KOPT-K1 (cell line): Measurements from ENCODE around the gene NDC80.

ENCODE experiments used
- H3K27ac ChIP-seq: fragments of 200-600 bp; sonication (generic); 2 replicates; pipeline ENCODE4 v1.5.1; 2016; ENCODE audit warnings: antibody characterized with exemption, mild to moderate bottlenecking, low read depth, low read length; ENCODE audit not compliant: poor library complexity, severe bottlenecking
- H3K36me3 ChIP-seq: fragments of 200-600 bp; sonication (generic); 2 replicates; pipeline ENCODE4 v1.5.1; 2017; ENCODE audit warnings: antibody characterized with exemption, mild to moderate bottlenecking, low read length, moderate library complexity; ENCODE audit not compliant: insufficient read depth
- H3K9me3 ChIP-seq: fragments of 200-600 bp; sonication (generic); 2 replicates; pipeline ENCODE4 v1.5.1; 2017; ENCODE audit warnings: antibody characterized with exemption, low read length, mild to moderate bottlenecking; ENCODE audit not compliant: insufficient read depth, poor library complexity, severe bottlenecking

The NDC80 gene

GRCh38 chr18:2572892-2573291 lies 1.5 kb downstream of the NDC80 start:
- Histone ChIP-seq H3K27ac (peak overlapping the region; percentile 94), H3K36me3 (peaks cover 35% of the 10 kb centered on the region)

GRCh38 chr18:2573408-2573807 lies 2.1 kb downstream of the NDC80 start:
- peak overlapping the region; percentile 94 for H3K27ac ChIP-seq
- peaks cover 40% of the 10 kb centered on the region for H3K36me3 ChIP-seq
- H3K9me3 ChIP-seq: no peaks in the 10 kb centered on the region

More at GRCh38 chr18:2572892-2573291, 1.5 kb downstream of the NDC80 start:
- no peaks in the 10 kb centered on the region for H3K9me3 ChIP-seq

GRCh38 chr18:2587788-2588187 lies 16.4 kb downstream of the NDC80 start:
- Histone ChIP-seq H3K36me3 (peaks cover 96% of the 10 kb centered on the region), H3K27ac (peak overlapping the region; percentile 73), H3K9me3 (no peaks in the 10 kb centered on the region)

- Histone ChIP-seq H3K27ac (peak overlapping the region; percentile 73), H3K36me3 (peaks cover 96% of the 10 kb centered on the region), H3K9me3 (no peaks in the 10 kb centered on the region)
Observed at GRCh38 chr18:2588666-2589344, 17.4 kb downstream of the NDC80 start.

GRCh38 chr18:2589345-2590068 lies 18.1 kb downstream of the NDC80 start:
- Histone ChIP-seq H3K9me3 (no peaks in the 10 kb centered on the region), H3K36me3 (peaks cover 98% of the 10 kb centered on the region), H3K27ac (peak overlapping the region; percentile 73)

- peaks cover 98% of the 10 kb centered on the region for H3K36me3 ChIP-seq
- peaks cover 7% of the 10 kb centered on the region for H3K9me3 ChIP-seq
- H3K27ac ChIP-seq: peak overlapping the region; percentile 73
Observed at GRCh38 chr18:2590303-2590702, 18.9 kb downstream of the NDC80 start.

GRCh38 chr18:2597639-2598038 lies 26.3 kb downstream of the NDC80 start:
- Histone ChIP-seq H3K36me3 (peaks cover 92% of the 10 kb centered on the region), H3K9me3 (peaks cover 16% of the 10 kb centered on the region), H3K27ac (no peak overlapping the region)

- Histone ChIP-seq H3K36me3 (peaks cover 86% of the 10 kb centered on the region), H3K9me3 (no peaks in the 10 kb centered on the region), H3K27ac (peak overlapping the region; percentile 2)
Observed at GRCh38 chr18:2602844-2603243, 31.5 kb downstream of the NDC80 start.

GRCh38 chr18:2606335-2606734 lies 35.0 kb downstream of the NDC80 start:
- Histone ChIP-seq H3K27ac (peak overlapping the region; percentile 68), H3K36me3 (peaks cover 85% of the 10 kb centered on the region), H3K9me3 (no peaks in the 10 kb centered on the region)

- no peaks in the 10 kb centered on the region for H3K9me3 ChIP-seq
- H3K36me3 ChIP-seq: peaks cover 84% of the 10 kb centered on the region
- no peak overlapping the region for H3K27ac ChIP-seq
Observed at GRCh38 chr18:2609604-2610003, 38.2 kb downstream of the NDC80 start.

- Histone ChIP-seq H3K27ac (no peak overlapping the region), H3K9me3 (no peaks in the 10 kb centered on the region), H3K36me3 (peaks cover 91% of the 10 kb centered on the region)
Observed at GRCh38 chr18:2610549-2610948, 39.2 kb downstream of the NDC80 start.

GRCh38 chr18:2612996-2613395 lies 41.6 kb downstream of the NDC80 start:
- H3K9me3 ChIP-seq: no peaks in the 10 kb centered on the region
- H3K27ac ChIP-seq: no peak overlapping the region
- peaks cover 98% of the 10 kb centered on the region for H3K36me3 ChIP-seq

- H3K36me3 ChIP-seq: peaks cover 55% of the 10 kb centered on the region
- no peak overlapping the region for H3K27ac ChIP-seq
- no peaks in the 10 kb centered on the region for H3K9me3 ChIP-seq
Observed at GRCh38 chr18:2617401-2617998, 46.1 kb downstream of the NDC80 start.

GRCh38 chr18:2618009-2618408 lies 46.7 kb downstream of the NDC80 start:
- Histone ChIP-seq H3K27ac (no peak overlapping the region), H3K36me3 (peaks cover 50% of the 10 kb centered on the region), H3K9me3 (no peaks in the 10 kb centered on the region)

- H3K9me3 ChIP-seq: no peaks in the 10 kb centered on the region
- H3K36me3 ChIP-seq: no peaks in the 10 kb centered on the region
- no peak overlapping the region for H3K27ac ChIP-seq
Observed at GRCh38 chr18:2625217-2625616, 53.9 kb downstream of the NDC80 start.
